Measurements from ENCODE around the gene FRRS1. TPM values are rescaled to one million over a fixed set of nuclear protein-coding genes. Genes with fewer than 3 reads are reported as not detected.
"Not testable (repeated sequence)": the region's sequence is repeated elsewhere in the genome, so short reads cannot be mapped to it uniquely, and the experiment has no call there.

Gene FRRS1
- total and polyA plus RNA-seq, 2 experiments from 2014 or later = 0.13 to 3.9 TPM

GRCh38 chr1:99759518-99760160, 6.8 kb downstream of the FRRS1 start:
- WGBS, 2 experiments (ENCODE audit: low coverage in 1 of 2, low lambda C conversion rate in 2 of 2, missing lambda C conversion rate in 2 of 2) = 91 to 96% methylated on average over 4 of the region's 4 CpGs
- no peak overlapping the region for H3K9ac ChIP-seq
- no peaks in the 10 kb centered on the region for H3K79me2 ChIP-seq (ENCODE audit: insufficient read depth)
- H3K9me3 ChIP-seq (ENCODE audit: low read depth) = no peaks in the 10 kb centered on the region
- no peak overlapping the region for H3K4me3 ChIP-seq
- H3K4me2 ChIP-seq (ENCODE audit: unreplicated experiment) = no peak overlapping the region
- in situ Hi-C loops (cut with MboI) = no loop called here
- no peaks in the 10 kb centered on the region for H3K9me2 ChIP-seq (ENCODE audit: insufficient read depth)
- peaks cover 13% of the 10 kb centered on the region for H3F3A ChIP-seq (ENCODE audit: insufficient read depth)
- H4K20me1 ChIP-seq (ENCODE audit: insufficient read depth) = no peaks in the 10 kb centered on the region
- H3K4me1 ChIP-seq (ENCODE audit: insufficient read depth) = peaks cover 24% of the 10 kb centered on the region
- no peaks in the 10 kb centered on the region for H3K36me3 ChIP-seq (ENCODE audit: low read depth)
- no peaks in the 10 kb centered on the region for H3K27me3 ChIP-seq (replicated peaks; ENCODE audit: insufficient read depth)
- TF ChIP-seq EZH2 (IDR thresholded peaks at IDR 0.05; ENCODE audit: insufficient read depth, poor library complexity, severe bottlenecking) = no peak
- no peak for TF ChIP-seq EZH2phosphoT487 (IDR thresholded peaks at IDR 0.05; ENCODE audit: insufficient read depth, low read depth)
- no peak for DNase-seq
- no peak overlapping the region for H3K27ac ChIP-seq
- no peak overlapping the region for H2AFZ ChIP-seq

- H3K4me2 ChIP-seq (ENCODE audit: unreplicated experiment); H3K36me3 ChIP-seq (ENCODE audit: low read depth); H3K9ac ChIP-seq; H3K9me3 ChIP-seq (ENCODE audit: low read depth); H3K9me2 ChIP-seq (ENCODE audit: insufficient read depth); in situ Hi-C loops (cut with MboI); H3K27me3 ChIP-seq (replicated peaks; ENCODE audit: insufficient read depth); H2AFZ ChIP-seq; H4K20me1 ChIP-seq (ENCODE audit: insufficient read depth); H3K4me3 ChIP-seq; H3K27ac ChIP-seq; H3K79me2 ChIP-seq (ENCODE audit: insufficient read depth); DNase-seq: not testable (repeated sequence)
- WGBS, 2 experiments (ENCODE audit: low coverage in 1 of 2, low lambda C conversion rate in 2 of 2, missing lambda C conversion rate in 2 of 2) = 90 to 93% methylated on average over 8 of the region's 8 CpGs
- peaks cover 20% of the 10 kb centered on the region for H3K4me1 ChIP-seq (ENCODE audit: insufficient read depth)
- H3F3A ChIP-seq (ENCODE audit: insufficient read depth) = peaks cover 13% of the 10 kb centered on the region
Measured at GRCh38 chr1:99758686-99759517, 7.5 kb downstream of the FRRS1 start.

- no peak for DNase-seq
- H3K27ac ChIP-seq = no peak overlapping the region
- no peaks in the 10 kb centered on the region for H3K27me3 ChIP-seq (replicated peaks; ENCODE audit: insufficient read depth)
- H3K9me2 ChIP-seq (ENCODE audit: insufficient read depth) = no peaks in the 10 kb centered on the region
- TF ChIP-seq EZH2phosphoT487 (IDR thresholded peaks at IDR 0.05; ENCODE audit: insufficient read depth, low read depth) = no peak
- no peak for TF ChIP-seq EZH2 (IDR thresholded peaks at IDR 0.05; ENCODE audit: insufficient read depth, poor library complexity, severe bottlenecking)
- peaks cover 20% of the 10 kb centered on the region for H3K4me1 ChIP-seq (ENCODE audit: insufficient read depth)
- peaks cover 13% of the 10 kb centered on the region for H3F3A ChIP-seq (ENCODE audit: insufficient read depth)
- 0 to 5% methylated on average over 1 of the region's 1 CpG for WGBS, 2 experiments (ENCODE audit: low coverage in 1 of 2, low lambda C conversion rate in 2 of 2, missing lambda C conversion rate in 2 of 2)
- H3K4me2 ChIP-seq (ENCODE audit: unreplicated experiment) = no peak overlapping the region
- in situ Hi-C loops (cut with MboI) = no loop called here
- H2AFZ ChIP-seq = no peak overlapping the region
- H4K20me1 ChIP-seq (ENCODE audit: insufficient read depth) = no peaks in the 10 kb centered on the region
- no peak overlapping the region for H3K4me3 ChIP-seq
- H3K9ac ChIP-seq = no peak overlapping the region
- H3K9me3 ChIP-seq (ENCODE audit: low read depth) = no peaks in the 10 kb centered on the region
- no peaks in the 10 kb centered on the region for H3K36me3 ChIP-seq (ENCODE audit: low read depth)
- no peaks in the 10 kb centered on the region for H3K79me2 ChIP-seq (ENCODE audit: insufficient read depth)
Measured at GRCh38 chr1:99758073-99758511, 8.3 kb downstream of the FRRS1 start.

GRCh38 chr1:99756598-99756997, 9.8 kb downstream of the FRRS1 start:
- Histone ChIP-seq H3K27me3 (replicated peaks; ENCODE audit: insufficient read depth) (no peaks in the 10 kb centered on the region), H4K20me1 (ENCODE audit: insufficient read depth) (no peaks in the 10 kb centered on the region), H3K79me2 (ENCODE audit: insufficient read depth) (no peaks in the 10 kb centered on the region), H3K36me3 (ENCODE audit: low read depth) (no peaks in the 10 kb centered on the region), H3K9me2 (ENCODE audit: insufficient read depth) (no peaks in the 10 kb centered on the region), H3K9ac (no peak overlapping the region), H3F3A (ENCODE audit: insufficient read depth) (peaks cover 13% of the 10 kb centered on the region), H3K4me2 (ENCODE audit: unreplicated experiment) (peak overlapping the region; percentile 11), H3K4me3 (no peak overlapping the region), H3K9me3 (ENCODE audit: low read depth) (no peaks in the 10 kb centered on the region), H3K27ac (no peak overlapping the region), H2AFZ (no peak overlapping the region), H3K4me1 (ENCODE audit: insufficient read depth) (peaks cover 11% of the 10 kb centered on the region)
- WGBS, 2 experiments (ENCODE audit: low coverage in 1 of 2, low lambda C conversion rate in 2 of 2, missing lambda C conversion rate in 2 of 2) = 2 to 3% methylated on average over 3 of the region's 3 CpGs
- in situ Hi-C loops (cut with MboI) = no loop called here
- DNase-seq = peak; percentile 75
- TF ChIP-seq EZH2phosphoT487 (IDR thresholded peaks at IDR 0.05; ENCODE audit: insufficient read depth, low read depth) (no peak), EZH2 (IDR thresholded peaks at IDR 0.05; ENCODE audit: insufficient read depth, poor library complexity, severe bottlenecking) (no peak)

Measured in GM23248 (cell line).